MM.1S (cell line): ENCODE measurements around the gene CUTA.

Source experiments
- DNase-seq: peaks from one replicate; pipeline ENCODE4 v3.0.0-alpha.2; 2015
- H2AFZ ChIP-seq: fragments of 300-600 bp; sonication (generic); 2 replicates; pipeline ENCODE4 v1.6.0; 2016; ENCODE audit warnings: antibody characterized with exemption, low read length
- H3F3A ChIP-seq: fragments of 300-600 bp; sonication (generic); 2 replicates; pipeline ENCODE4 v1.6.1; 2016; ENCODE audit warnings: mild to moderate bottlenecking, antibody characterized with exemption, low read length, moderate library complexity, mixed read lengths; ENCODE audit not compliant: insufficient read depth
- H3K27ac ChIP-seq: fragments of 300-600 bp; sonication (generic); 2 replicates; pipeline ENCODE4 v1.5.1; 2016; ENCODE audit warnings: mild to moderate bottlenecking, low read length
- H3K27me3 ChIP-seq: fragments of 300-600 bp; sonication (generic); replicated peaks from 2 replicates; pipeline ENCODE4 v1.6.0; 2016; ENCODE audit warnings: low read length; ENCODE audit not compliant: insufficient read depth
- H3K36me3 ChIP-seq: fragments of 300-600 bp; sonication (generic); replicated peaks from 2 replicates; pipeline ENCODE4 v1.6.1; 2016; ENCODE audit warnings: mild to moderate bottlenecking, low read length, mixed read lengths; ENCODE audit not compliant: insufficient read depth
- H3K4me1 ChIP-seq: fragments of 300-600 bp; sonication (generic); 2 replicates; pipeline ENCODE4 v1.6.1; 2016; ENCODE audit warnings: low read length, mixed read lengths
- H3K4me2 ChIP-seq: fragments of 300-600 bp; sonication (generic); 2 replicates; pipeline ENCODE4 v1.6.0; 2016; ENCODE audit warnings: low read depth, low read length
- H3K4me3 ChIP-seq: fragments of 300-600 bp; sonication (generic); 2 replicates; pipeline ENCODE4 v1.5.1; 2016; ENCODE audit warnings: low read length, mixed read lengths
- H3K79me2 ChIP-seq: fragments of 300-600 bp; sonication (generic); 2 replicates; pipeline ENCODE4 v1.6.1; 2016; ENCODE audit warnings: mixed run types, low read length, mixed read lengths
- H3K9ac ChIP-seq: fragments of 300-600 bp; sonication (generic); 2 replicates; pipeline ENCODE4 v1.6.1; 2016; ENCODE audit warnings: low read length, mixed read lengths
- H3K9me2 ChIP-seq: fragments of 300-600 bp; sonication (generic); replicated peaks from 2 replicates; pipeline ENCODE4 v1.6.1; 2016; ENCODE audit warnings: mild to moderate bottlenecking, low read length, mixed read lengths; ENCODE audit not compliant: insufficient read depth
- H3K9me3 ChIP-seq: fragments of 300-600 bp; sonication (generic); replicated peaks from 2 replicates; pipeline ENCODE4 v1.6.1; 2016; ENCODE audit warnings: mild to moderate bottlenecking, low read length, mixed read lengths; ENCODE audit not compliant: insufficient read depth
- H4K20me1 ChIP-seq: fragments of 300-600 bp; sonication (generic); 2 replicates; pipeline ENCODE4 v1.6.1; 2016; ENCODE audit warnings: mild to moderate bottlenecking, low read length, moderate library complexity, mixed read lengths; ENCODE audit not compliant: insufficient read depth
- CTCF ChIP-seq: fragments of 300-600 bp; sonication (generic); IDR thresholded peaks from 2 replicates; pipeline ENCODE4 v1.5.1; 2016; ENCODE audit warnings: antibody characterized with exemption, low read length, mixed read lengths
- EZH2 ChIP-seq: fragments of 300-600 bp; sonication (generic); optimal IDR thresholded peaks from 2 replicates; pipeline ENCODE3; 2017; ENCODE audit warnings: low read depth, mild to moderate bottlenecking, antibody characterized with exemption, low read length, mixed read lengths
- EZH2phosphoT487 ChIP-seq: fragments of 300-600 bp; sonication (generic); IDR thresholded peaks from 2 replicates; pipeline ENCODE4 v1.6.1; 2018; ENCODE audit warnings: antibody characterized with exemption, low read length

Gene CUTA

GRCh38 chr6:33430334-33430733 lies 12.4 kb upstream of the CUTA start:
- no peak overlapping the region for H3K4me3 ChIP-seq
- DNase-seq, result no peak
- no peaks in the 10 kb centered on the region for H3K27me3 ChIP-seq
- H3K36me3 ChIP-seq, result no peaks in the 10 kb centered on the region
- H2AFZ ChIP-seq, result no peak overlapping the region
- no peaks in the 10 kb centered on the region for H4K20me1 ChIP-seq
- no peak overlapping the region for H3K9ac ChIP-seq
- peaks cover 28% of the 10 kb centered on the region for H3F3A ChIP-seq
- peaks cover 24% of the 10 kb centered on the region for H3K4me1 ChIP-seq
- no peaks in the 10 kb centered on the region for H3K9me3 ChIP-seq
- no peak overlapping the region for H3K4me2 ChIP-seq
- TF ChIP-seq CTCF (no peak), EZH2 (no peak), EZH2phosphoT487 (no peak)
- H3K27ac ChIP-seq, result no peak overlapping the region
- H3K79me2 ChIP-seq, result no peaks in the 10 kb centered on the region
- no peaks in the 10 kb centered on the region for H3K9me2 ChIP-seq

GRCh38 chr6:33429750-33430052 lies 11.8 kb upstream of the CUTA start:
- H3F3A ChIP-seq, result peaks cover 28% of the 10 kb centered on the region
- H3K9me3 ChIP-seq, result no peaks in the 10 kb centered on the region
- no peaks in the 10 kb centered on the region for H3K79me2 ChIP-seq
- H3K9ac ChIP-seq, result no peak overlapping the region
- no peaks in the 10 kb centered on the region for H3K27me3 ChIP-seq
- H3K36me3 ChIP-seq, result no peaks in the 10 kb centered on the region
- no peaks in the 10 kb centered on the region for H3K9me2 ChIP-seq
- H4K20me1 ChIP-seq, result no peaks in the 10 kb centered on the region
- no peak overlapping the region for H2AFZ ChIP-seq
- DNase-seq, result no peak
- TF ChIP-seq CTCF (no peak), EZH2phosphoT487 (no peak), EZH2 (no peak)
- no peak overlapping the region for H3K4me3 ChIP-seq
- H3K27ac ChIP-seq, result no peak overlapping the region
- no peak overlapping the region for H3K4me2 ChIP-seq
- peaks cover 27% of the 10 kb centered on the region for H3K4me1 ChIP-seq

- H3K9ac ChIP-seq, result no peak overlapping the region
- H3K79me2 ChIP-seq, result no peaks in the 10 kb centered on the region
- DNase-seq, result no peak
- peaks cover 1% of the 10 kb centered on the region; the same call in 1 of the 2 replicates for H3K27me3 ChIP-seq
- no peaks in the 10 kb centered on the region for H3K9me2 ChIP-seq
- no peaks in the 10 kb centered on the region for H3K9me3 ChIP-seq
- H2AFZ ChIP-seq, result no peak overlapping the region
- no peak overlapping the region for H3K27ac ChIP-seq
- TF ChIP-seq EZH2 (no peak), CTCF (no peak), EZH2phosphoT487 (no peak)
- no peaks in the 10 kb centered on the region for H4K20me1 ChIP-seq
- no peak overlapping the region for H3K4me2 ChIP-seq
- peaks cover 28% of the 10 kb centered on the region for H3K4me1 ChIP-seq
- H3K4me3 ChIP-seq, result no peak overlapping the region
- no peaks in the 10 kb centered on the region for H3K36me3 ChIP-seq
- H3F3A ChIP-seq, result peaks cover 28% of the 10 kb centered on the region
These were observed 11.3 kb upstream of the CUTA start for GRCh38 chr6:33428966-33429749.
